Stimulated activated CD4-positive, alpha-beta T cell treated with anti-CD3 and anti-CD28 coated beads, TNF-alpha, amount 100 ng/mL, for 4 hours (primary cell): Measurements from ENCODE around the gene RAB18.
A peak's percentile ranks its signal among the peaks of the same experiment; 100 is the strongest.
"Not testable (repeated sequence)": the region's sequence is repeated elsewhere in the genome, so short reads cannot be mapped to it uniquely, and the experiment has no call there.

Source experiments
- DNase-seq, 3 experiments: peaks; one replicate each; pipeline ENCODE4 v3.0.0-alpha.2; 2020; ENCODE audit warnings: low read depth in 3 of 3

The RAB18 gene

GRCh38 chr10:27504007-27504807 is at the start of gene RAB18:
TSS of gene RAB18 (plus strand) at chr10:27504304. CDS start at chr10:27504370, 66 bp downstream.
- peak; percentile 92 to 98 (median 97) for DNase-seq

DNA sequence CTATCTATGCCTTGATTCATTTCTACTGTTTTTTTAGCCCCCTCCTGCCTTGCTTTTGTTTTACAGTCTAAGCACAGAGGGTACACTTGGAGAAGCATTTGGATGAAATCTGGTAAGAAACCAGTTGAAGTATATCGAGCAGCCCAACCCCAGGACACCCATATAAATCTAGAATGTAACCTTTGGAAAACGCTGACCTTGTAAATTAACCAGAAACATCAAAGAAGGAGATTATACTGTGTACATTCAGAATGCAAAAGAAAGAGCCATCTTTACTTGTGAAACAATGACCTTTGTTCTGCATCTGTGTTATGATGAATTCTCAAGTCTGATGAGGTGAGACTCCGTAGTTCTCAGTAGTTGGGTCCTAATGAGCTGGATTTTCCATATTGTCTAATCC is 49.3 kb upstream of the RAB18 start:
- no peak for DNase-seq

- no peak for DNase-seq
These were observed 46.7 kb upstream of the RAB18 start for GRCh38 chr10:27457261-27457945.

DNA sequence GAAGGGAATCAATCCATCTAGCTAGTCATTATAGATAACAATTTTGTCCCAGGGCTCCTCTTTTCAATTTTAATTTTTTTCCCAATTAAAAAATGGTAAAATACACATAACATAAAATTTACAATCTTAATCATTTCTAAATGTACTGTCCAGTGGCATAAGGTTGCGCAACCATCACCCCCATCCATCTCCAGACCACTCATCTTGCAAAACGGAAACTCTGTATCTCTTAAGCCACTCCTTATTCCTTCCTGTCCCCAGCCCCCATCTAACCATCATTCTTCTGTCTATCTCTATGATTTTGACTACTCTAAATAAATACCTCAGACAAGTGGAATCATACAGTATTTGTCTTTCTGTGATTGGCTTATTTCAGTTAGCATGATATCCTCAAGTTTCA is 46.1 kb upstream of the RAB18 start:
- DNase-seq: no peak

- no peak for DNase-seq
These were observed 42.8 kb upstream of the RAB18 start for GRCh38 chr10:27461312-27461711.

GRCh38 chr10:27463961-27464360 is 40.1 kb upstream of the RAB18 start:
- DNase-seq: no peak

DNA sequence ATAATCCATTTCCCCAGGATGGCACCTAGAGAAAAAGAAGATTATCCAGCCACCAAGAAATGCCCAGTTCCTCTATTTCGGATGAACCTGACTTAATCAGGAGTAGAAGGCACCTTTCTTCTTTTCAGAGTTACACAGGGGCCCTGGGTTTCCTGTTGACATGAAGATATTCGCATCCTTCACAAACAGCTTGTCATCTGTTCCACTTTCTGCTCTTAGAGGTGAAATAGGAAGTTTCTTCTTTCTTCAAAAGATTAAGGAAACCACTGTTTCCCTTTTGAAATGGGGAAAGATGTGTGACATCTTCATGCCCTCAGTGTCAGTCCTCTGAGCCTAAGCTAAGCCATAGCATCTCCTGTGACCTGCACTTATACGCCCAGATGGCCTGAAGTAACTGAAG is 39.1 kb upstream of the RAB18 start:
- DNase-seq: no peak

DNA sequence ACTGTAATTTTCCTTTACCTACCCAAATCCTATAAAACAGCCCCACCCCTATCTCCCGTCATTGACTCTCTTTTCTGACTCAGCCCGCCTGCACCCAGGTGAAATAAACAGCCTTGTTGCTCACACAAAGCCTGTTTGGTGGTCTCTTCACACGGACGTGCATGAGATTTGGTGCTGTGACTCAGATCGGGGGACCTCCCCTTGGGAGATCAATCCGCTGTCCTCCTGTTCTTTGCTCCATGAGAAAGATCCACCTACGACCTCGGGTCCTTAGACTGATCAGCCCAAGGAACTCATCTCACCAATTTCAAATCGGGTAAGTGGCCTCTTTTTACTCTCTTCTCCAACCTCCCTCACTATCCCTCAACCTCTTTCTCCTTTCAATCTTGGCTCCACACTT is 38.5 kb upstream of the RAB18 start:
- DNase-seq: not testable (repeated sequence)

- DNase-seq: no peak
These were observed 33.2 kb upstream of the RAB18 start for GRCh38 chr10:27470885-27471284.

DNA sequence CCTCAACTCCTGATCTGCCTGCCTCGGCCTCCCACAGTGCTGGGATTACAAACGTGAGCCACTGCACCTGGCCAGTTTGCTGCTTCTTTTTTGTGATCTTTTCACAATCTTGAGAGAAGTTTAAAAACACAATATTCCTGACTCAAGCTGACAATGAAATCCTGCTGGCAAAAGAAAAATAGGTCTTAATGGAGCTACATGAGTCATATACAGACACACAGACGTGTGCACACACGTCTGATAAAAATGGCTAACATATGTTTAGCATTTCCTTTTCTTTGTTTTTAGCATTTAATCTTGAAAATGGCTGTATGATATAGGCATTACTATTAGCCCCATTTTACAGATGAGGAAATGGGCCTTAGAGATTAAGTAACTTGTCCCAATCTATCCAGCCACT is 29.4 kb upstream of the RAB18 start:
- DNase-seq: no peak

DNA sequence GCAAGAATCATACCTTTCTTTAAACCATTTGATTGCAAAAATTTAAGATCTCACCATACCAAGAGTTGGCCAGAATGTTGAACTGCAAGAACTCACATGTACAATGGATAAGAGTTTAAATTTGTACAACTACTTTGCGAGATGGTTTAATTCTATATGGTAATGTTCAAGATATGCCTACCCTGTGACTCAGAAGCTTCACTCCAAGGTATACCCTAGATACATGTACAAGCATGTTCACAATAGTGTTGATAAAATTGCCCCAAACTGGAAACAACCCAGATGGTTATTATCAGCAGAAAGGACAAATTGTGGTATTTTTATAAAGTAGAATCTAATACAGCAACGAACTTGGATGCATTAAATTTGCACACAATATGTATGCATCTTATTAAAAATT is 25.1 kb upstream of the RAB18 start:
- DNase-seq: no peak

DNA sequence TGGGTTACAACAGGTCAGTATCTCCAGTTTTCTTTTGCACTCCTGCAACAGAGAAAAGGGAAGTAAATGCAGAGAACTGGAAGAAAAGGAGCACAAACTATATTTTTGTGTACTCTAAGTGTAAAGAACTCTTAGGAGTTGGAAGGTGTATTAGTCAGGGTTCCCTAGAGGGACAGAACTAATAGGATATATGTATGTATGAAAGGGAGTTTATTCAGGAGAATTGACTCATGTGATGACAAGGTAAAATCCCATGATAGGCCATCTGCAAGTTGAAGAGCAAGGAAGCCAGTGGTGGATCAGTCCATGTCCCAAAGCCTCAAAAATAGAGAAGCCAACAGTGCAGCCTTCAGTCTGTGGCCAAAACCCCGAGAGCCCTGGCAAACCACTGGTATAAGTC is 22.6 kb upstream of the RAB18 start:
- no peak for DNase-seq

GRCh38 chr10:27482984-27483956 is 20.8 kb upstream of the RAB18 start:
- no peak for DNase-seq

- DNase-seq: no peak
These were observed 18.7 kb upstream of the RAB18 start for GRCh38 chr10:27485368-27485767.

DNA sequence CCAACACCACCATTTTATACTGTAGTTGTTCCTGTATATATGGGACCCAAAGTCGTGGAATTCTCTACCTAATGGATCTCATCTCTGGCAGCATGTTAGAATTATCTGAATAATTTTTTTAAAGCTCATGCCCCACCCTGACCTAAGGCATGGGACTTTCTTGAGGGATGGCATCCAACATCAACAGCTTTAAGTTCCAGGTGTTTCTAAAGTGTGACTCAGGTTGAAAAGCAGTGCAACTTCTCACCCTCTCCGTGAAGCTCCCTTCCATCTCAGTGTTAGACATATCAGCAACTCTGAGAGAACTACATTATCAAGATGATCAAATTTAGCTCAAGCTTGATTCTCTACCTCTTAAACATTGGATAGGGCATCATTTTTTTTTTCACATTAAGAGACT is 18.1 kb upstream of the RAB18 start:
- no peak for DNase-seq

GRCh38 chr10:27490807-27491206 is 13.3 kb upstream of the RAB18 start:
- no peak for DNase-seq

DNA sequence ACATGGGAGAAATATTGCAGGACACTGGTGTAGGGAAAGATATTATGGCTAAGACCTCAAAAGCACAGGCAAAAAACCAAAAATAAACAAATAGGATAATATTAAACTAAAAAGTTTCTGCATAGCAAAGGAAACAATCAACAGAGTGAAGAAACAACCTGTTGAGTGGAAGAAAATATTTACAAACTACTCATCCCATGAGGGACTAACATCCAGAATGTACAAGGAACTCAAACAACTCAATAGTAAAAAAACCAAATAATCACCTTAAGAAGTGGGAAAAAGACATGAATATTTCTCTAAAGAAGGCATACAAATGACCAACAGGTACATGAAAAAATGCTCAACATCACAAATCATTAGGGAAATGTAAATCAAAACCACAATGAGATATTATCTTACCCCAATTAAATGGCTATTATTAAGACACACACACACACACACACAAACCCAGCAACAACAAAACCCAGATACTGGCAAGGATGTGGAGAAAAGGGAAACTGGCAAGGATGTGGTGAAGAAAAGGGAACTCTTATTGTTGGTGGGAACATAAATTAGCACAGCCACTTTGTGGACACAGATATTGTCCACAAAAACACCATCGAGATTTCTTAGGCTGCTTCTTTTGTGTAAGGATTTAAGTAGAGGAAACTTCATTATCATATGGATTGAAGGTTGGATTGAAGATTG is 9.8 kb upstream of the RAB18 start:
- DNase-seq: no peak

DNA sequence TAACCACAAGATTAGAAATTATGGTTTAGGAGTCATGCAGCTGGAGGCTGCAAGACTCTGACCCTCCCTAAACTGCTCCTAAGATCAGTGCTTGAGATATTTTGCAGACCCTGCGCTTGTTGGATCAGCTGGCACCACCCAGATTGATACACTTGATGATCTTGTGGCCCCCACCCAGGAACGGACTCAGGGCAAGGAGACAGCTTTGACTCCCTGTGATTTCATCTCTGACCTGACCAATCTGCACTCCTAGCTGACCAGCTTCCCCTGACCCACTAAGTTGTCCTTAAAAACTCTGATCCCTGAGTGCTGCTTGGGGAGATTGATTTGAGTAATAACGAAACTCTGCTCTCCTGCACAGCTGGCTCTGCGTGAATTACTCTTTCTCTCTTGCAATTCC is 8.0 kb upstream of the RAB18 start:
- no peak for DNase-seq

DNA sequence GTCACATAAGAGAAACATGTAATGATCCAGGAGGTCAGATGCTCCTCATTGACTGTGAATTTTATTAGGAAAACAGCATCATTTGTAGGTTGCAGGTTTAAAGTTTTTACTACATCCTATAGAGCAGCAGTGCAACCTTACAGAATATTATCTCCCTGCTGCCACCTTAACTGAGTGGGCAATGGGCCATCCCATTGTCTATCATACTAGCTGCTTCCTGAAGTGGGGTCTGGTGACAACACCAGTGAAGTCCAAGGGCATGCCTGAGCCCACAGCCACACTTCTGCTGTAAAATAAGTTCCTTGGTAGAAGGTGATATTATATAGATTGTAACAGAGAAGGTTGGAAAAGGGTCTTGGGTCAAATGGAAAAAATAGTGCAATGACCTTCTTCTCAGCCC is 4.0 kb upstream of the RAB18 start:
- no peak for DNase-seq

GRCh38 chr10:27500886-27501285 is 3.2 kb upstream of the RAB18 start:
- DNase-seq: no peak

DNA sequence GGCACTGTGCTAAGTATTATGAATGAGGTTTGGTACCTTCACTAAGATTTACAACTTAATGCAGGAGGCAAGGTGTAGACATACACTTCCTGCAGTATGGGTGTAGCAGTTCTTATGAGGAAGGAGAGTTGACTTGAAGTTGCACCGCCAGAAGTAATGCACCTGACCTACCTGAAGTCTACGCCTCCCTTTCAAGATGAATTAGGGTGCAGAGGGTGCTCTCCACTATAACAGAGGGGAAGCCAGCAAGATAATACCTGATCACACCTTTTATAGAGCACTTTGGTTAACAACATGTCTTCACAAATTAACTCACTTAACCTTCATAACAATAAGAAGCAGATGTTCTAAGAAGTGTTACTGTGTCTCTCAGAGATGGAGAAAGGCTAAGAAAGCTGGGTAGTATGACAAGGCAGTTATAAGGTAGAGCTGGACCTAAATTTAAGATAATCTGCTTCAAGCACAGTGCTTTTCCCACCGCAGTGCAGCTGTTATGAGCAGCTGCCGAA is 552 bp upstream of the RAB18 start:
- no peak for DNase-seq
